Midbrain (tissue), 1 donor: ENCODE data around the gene CCND2.
A peak's percentile ranks its signal among the peaks of the same experiment; 100 is the strongest.

ENCODE experiments used
- DNase-seq: peaks from one replicate; lab custom pipeline; 2025; lab: John Stamatoyannopoulos, UW

CCND2 gene

DNA sequence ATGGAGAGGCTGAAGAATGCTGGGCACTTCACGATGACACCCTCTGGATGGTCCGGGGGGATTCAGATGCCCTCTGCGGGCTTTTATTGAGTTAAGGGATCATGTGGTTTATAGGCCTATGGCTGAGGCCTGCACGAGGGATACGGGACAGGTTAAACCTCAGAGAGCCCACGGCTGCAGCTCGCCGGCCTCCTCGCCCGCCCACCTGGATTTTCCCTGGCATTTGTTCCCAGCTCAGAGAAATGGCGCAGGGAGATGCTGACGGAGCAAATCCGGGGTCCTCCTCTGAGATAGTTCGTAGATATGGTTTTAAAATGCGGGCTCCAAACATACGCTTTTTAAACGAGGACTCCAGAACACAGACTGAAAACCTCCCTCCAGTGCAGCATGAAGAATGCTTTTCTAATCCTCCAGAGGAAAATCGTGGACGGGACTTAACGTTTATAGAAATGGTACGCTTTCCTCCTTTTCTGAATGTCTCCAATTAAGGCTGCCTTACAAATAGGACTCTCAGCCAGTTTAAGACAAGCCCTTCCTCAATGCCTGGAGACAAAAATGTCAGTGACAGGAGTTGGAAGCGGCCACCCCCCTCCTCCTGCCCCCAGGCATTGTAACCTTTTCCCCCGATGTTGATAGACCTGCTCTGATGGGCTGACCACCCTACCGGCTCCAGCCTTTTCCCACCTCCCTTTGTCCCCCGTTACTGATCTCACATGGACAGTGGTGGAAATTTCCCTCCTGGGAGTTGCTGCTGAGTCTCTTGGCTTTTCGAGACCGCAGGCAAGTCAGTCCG, 16.6 kb downstream of the CCND2 start:
- no peak for DNase-seq

DNA sequence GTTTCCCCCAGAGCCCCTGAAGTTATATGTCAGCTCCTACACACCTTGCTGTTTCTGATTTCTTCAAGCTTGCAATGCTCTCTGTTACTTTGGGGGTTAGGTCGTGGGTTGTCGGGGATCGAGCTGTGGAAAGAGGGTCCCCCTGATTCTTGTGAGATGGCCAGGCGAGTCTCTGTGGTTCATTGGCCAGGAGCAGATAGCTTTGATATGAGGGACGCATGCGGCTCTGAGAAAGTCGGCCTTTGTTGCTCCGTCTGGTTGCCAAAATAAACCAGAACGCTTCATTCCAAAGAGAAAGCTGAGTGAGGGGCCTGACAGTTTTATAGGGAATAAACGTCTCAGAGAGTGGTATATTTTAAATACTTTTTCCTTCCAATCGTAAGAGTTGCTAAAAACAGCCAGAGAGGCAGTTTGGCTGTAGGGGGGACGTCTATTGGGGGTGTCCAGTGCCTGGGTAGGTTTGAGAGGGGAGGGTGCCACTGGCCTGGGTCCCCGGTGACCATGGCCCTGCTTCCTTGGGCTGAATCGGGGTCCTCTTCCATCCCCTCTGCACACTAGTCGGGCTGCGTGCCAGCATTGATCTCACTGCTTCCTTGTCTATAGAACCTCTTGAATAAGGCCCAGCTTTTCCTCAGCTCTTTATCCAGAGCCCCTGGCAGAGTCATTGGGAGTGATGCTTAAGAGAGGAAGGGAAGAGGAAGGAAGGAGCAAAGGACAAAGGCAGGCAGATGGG, 18.9 kb downstream of the CCND2 start:
- DNase-seq = no peak

DNA sequence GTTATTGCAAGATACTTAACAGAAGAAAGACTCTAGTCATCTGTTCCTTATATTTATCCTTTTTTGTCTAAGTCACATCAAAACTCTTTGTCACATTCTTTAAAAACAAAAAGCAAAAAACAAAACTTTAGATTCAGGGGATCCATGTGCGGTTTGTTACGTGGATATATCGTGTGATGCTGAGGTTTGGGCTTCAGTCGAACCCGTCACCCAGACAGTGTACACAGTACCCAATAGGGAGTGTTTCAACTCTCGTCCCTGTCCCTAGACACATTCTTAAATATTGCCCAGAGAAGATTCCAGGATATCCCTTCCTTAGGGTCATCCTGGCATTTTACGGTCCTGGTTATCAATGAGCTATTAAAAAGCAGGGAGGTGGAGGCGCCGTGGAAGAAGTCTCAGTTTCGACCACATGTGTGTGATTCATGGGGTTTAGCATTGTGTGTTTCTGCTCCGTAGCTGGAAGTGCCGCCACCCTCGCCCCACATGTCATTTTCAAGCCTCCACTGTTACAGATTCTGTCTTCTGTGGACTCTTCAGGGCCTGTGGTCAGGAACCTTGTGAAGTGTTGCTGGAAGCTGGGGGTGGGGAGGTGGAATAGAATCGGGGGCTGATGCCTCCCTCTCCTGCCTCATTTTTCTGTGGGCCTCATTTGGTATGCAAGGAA, 19.9 kb downstream of the CCND2 start:
- no peak for DNase-seq

DNA sequence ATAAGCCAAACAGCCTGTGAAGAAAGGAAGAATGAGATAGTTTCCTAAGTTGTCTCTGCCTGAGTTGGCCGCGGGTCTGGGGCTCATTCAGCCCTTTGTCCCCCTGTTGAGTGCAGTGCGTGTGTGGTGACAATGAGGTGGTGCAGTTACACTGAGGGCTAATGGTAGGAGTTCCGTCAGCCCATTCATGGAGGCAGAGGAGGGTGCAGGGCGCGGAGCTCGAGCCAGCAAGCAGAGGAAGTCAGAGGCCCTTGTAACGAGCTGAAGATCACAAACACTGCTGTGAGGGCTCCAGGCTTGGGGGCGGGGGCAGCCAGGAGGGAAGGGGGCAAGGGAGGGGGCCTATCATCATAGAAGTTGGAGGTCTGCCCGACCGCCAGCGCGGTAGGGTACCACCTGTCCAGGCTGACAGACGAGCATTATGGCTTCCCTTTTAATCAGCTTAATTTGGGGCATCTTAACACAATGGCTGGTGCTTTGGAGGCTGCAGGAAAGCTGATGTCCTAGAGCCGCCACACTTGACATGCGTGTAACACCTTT, 20.5 kb downstream of the CCND2 start:
- DNase-seq = no peak

DNA sequence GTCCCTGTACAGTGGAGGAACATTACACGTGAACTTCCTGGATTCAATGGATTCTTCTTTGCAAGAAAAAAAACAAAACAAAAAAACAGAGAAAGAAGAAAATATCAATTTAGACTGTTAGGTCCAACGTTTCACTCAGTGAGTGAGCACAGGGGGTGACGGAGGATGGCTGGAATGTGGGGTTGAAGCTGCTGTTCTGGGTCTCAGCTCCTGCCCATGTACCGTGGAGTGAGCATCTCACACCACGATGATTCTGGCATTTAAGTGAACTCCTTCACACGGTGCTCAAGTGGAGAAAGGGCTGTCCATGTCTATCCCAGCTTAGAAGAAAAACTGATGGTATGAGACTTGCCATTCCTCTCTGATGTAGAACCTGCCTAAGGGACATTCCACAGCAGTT, 23.2 kb downstream of the CCND2 start:
- no peak for DNase-seq

DNA sequence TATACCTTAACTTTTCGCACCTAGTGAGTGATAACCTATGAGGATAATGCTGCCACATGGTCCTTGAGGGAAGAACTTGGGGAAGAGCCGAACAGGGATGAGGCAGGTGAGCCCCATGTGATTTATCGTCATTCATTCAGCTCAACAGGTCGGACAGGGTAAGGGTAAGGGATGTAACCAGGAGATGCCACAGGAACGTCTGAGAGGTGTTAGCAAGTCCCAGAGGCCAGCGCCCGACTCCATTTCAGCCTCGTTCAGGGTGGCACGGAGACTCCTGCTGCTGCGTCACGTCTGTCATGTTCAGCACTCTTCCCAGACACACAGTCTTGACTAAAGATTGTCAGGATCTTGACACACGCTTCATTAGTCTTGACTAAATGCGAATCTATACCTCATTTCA, 24.1 kb downstream of the CCND2 start:
- DNase-seq = no peak

DNA sequence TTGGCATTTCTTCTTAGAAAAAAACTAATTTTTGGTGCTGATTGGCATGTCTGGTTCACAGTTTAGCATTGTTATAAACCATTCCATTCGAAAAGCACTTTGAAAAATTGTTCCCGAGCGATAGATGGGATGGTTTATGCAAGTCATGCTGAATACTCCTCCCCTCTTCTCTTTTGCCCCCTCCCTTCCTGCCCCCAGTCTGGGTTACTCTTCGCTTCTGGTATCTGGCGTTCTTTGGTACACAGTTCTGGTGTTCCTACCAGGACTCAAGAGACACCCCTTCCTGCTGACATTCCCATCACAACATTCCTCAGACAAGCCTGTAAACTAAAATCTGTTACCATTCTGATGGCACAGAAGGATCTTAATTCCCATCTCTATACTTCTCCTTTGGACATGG, 27.3 kb downstream of the CCND2 start:
- no peak for DNase-seq

DNA sequence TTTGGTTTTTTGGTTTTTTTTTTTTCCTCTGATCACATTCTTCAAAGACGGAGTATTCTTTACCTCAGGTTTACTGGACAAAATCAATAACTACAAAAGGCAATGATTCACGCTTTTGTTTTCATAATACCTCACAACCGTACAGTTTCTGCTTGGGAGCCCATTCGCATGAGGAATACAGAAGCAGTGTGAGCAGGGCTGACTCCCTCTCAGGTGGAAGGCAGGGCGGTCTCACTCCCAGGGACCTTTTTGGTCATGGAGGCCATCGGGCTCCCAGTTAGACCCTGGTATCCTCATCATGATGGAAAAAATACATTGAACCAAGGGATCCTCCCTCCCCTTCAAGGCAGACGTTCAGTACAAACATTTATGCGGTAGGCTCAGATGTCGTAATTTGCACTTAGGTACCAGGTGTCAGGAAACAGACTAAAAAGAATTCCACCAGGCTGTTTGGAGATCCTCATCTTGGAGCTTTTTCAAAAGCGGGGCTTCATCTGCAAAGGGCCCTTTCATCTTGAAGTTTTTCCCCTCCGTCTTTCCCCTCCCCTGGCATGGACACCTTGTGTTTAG, 28.5 kb downstream of the CCND2 start:
- DNase-seq = no peak

DNA sequence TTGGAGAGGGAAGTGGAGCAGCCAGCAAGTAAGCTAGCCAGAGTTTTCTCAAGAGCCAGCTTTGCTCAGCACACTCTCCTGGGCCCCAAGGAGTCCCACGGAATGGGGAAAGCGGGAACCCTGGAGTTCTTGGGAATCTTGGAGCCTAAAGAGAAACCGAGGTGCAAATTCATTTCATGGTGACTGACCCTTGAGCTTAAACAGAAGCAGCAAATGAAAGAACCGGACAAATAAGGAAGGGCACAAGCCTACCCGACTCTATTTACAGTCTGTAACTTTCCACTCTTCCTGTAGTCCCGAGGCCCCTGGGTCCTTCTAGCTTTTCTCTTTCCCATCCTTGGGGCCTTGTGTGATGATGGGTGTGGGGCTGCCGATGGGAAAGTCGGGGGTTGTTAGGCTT, 29.3 kb downstream of the CCND2 start:
- DNase-seq = no peak

DNA sequence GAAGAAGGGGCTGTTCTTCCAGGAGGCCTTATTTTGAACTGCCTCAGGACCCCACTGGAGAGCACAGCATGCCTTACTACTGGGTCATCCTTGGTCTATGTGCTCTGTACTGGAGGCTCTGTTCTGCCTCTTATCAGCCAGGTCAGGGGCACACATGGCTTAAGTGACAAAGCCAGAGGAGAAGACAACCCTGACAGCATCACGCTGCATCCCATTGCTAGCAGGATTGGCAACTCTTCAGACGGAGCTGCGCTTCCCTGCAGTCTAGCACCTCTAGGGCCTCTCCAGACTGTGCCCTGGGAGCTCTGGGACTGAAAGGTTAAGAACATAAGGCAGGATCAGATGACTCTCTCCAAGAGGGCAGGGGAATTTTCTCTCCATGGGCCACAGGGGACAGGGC, 30.2 kb downstream of the CCND2 start:
- DNase-seq = no peak

DNA sequence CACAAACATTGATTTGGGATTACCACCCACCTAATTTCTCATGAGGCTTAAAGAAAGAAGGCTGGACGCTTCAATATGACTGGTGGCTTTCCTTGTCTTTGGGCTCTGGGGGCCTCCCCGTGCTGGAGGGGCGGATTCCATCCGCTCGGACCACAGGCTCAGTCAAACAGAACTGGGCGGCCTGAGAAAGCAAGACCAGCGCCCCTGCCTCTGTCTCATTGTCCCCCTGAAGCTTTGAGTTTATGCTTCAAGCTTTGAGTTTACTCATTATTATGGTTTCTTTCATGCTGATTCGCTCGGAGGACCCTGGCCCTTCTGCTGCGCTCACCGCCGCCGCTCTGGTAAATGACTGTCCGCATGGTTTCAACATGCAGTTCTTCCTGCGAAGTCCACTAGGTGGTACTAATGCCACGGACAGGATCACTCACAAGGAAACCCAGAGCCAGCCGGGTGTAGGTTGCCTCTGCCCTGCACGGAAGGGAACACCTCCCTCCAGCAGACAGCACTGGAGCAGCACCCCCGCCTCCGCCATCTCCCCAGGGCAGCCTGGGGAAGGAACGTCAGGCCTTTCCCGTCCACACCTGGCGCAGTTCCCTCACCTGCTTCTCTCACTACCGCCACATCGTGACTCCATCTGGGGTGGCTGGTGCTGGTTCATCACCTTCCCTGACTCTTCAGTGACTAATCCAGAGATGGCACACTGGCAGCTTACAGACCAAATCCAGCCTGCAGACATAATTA, 34.2 kb downstream of the CCND2 start:
- peak; percentile 47 for DNase-seq

DNA sequence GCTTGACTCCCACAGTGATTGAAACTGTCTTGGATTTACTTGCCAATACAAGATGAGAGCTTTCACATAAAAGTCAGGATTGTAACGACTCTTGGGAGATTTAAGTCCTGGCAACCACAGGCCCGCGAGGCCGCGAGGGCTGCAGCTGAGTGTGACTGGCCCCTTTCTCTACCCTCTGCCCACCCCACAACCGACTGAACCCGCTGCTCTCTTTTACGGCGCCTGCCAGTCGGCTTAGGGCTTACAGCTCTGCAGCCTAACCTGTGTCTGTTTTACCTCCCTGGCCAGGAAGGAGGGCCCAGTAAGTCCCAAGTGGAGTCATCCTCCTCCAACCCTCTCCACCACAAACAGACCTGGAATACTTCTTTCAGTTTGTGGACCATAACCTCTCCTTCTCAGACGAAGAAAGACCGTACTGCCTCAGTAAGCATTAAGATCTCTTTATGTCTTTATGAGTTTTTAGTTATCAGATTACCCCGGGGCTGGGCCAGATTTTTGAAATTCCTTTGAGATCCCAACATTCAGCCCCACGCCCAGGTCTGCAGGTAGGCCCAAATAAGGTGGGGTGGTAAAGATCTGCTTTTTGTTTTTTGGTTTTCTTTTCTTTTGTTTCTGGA, 34.9 kb downstream of the CCND2 start:
- DNase-seq = no peak

DNA sequence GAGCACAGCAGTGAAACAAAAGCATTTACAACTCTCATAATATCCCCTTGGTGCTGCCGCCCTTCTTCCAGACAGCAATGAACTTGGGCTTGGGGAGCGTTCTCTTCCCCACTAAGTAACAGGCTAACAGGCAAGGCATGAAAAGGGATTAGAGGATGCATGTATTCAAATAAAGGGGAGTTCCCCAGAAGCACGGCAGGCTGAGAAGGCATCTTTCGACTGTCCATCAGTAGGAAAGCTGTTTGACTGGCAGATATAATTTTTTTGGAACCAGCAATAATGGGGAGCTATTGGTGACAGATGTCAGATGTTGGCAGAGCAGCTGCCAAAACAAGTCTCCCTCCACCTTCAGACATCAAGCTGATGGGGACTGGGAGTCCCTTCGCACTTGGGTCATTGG, 38.2 kb downstream of the CCND2 start:
- DNase-seq = no peak

DNA sequence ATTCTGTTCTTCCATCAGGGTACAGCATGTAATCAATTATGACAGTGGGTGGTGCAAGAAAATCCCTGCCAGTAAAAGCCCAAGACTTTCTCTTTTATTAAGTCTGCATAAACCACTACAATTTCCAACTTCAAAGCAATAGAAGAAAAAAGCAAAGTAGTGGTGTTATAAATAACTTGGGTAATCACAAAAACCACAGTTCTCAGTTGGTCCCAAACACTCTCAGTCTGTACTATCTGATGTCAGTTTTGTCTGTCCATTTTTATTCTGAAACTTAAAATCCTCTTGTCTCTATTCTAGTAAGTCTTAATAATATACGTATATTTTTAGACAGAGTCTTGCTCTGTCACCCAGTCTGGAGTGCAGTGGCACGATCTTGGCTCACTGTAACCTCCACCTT, 38.7 kb downstream of the CCND2 start:
- DNase-seq = no peak

DNA sequence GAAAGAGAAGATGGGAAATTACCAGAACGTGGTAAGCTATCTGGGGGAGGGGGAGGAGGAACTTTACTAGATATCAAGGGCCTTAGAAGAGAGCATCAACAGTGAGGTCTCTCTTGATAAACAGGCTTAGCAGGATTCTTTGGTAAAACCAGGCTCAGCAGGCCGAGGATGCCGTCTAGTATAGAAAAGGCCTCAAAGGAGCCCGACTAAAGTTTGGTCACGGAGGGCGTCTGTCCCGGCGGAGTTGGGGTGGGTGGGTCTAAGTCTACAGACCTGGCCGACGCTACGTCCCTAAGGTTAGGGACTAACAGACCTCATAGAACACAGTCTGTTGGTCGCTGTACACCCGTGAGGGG, 46.9 kb downstream of the CCND2 start:
- no peak for DNase-seq

DNA sequence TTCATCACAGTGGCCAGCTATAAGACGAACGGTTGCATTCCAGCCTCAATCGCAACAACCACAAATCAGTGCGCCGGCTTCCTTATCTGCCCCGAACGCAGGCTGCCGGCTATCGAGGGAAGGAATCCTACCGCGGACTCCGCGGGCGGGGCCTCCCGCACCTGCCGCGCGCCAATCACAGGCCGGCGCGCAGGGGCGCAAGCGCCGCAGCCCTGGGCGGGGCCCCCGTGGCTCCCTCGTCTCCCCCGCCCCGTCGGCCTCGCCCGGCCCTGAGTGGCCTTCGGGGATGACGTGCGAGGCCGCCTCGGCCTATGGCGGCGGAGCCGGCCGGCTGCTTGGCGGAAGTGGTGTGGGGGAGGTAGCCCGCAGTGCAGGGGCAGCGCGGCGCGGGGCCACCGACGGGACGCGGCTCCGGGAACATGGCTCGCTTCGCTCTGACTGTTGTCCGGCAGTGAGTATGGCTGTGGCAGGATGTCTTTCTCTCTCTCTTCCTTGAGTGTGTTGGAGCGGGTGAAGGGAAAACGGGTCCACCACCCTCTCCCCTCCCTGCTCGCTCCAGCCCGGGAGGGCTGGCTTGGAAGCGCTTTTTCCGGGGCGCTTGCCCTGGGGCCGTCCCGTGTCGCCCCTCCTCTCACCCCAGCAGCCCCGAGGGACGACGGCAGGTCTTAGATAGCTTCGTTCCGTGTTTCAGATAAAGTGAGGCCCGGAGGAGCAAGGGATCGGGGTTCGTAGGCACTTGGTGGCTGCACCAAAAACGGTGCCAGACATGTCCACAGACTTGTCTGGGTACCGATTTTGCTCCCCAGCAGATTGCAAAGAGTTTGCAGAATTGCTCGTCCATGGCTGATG, 47.5 kb downstream of the CCND2 start, which contains the start of gene TIGAR:
Gene TIGAR (plus strand): TSS at position 361 of the 849 bp plus-strand sequence. CDS start 59 bp downstream, at position 420.
- DNase-seq = peak; percentile 96

DNA sequence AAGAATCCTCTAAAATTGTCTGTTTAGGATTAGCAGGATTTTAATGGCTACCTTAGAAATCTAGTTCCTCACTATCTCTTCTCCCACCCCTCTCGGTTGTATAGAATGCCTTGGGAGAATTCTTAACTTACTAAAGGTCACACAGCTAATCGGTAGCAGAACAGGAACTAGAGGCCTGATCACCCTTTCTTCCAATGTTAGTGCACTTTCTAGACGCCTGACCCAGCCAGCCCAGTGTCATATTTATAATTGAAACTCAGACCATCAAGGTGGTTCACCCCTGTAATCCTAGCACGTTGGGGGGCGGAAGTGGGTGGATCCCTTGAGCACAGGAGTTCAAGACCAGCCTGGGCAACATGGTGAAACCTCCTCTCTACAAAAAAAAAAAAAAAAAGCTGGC, 49.2 kb downstream of the CCND2 start:
- DNase-seq = no peak
